Eye (tissue), 1 donor: ENCODE results near the gene NCKAP5.

Experiments used
- DNase-seq: peaks from one replicate; pipeline ENCODE4 v3.0.0-alpha.2; 2015

NCKAP5 gene

DNA sequence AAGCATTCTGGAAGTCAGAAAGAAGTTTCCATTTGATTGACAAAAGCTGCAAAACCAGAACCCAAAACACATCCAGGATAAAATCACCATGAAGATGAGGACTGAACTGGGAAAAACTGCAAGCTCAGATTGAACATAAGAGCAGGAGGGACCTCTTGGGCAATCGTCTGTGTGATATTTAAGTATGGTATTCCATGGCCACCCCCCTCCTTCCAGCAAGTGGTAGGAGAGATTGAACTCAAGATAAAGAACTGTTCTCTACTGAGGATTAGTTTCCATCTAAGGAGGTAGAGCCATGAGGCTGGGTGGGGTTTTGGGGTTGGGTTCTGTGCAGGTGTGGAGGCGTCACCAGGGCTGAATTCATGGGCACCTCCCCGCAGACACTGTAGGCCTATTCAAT, 251.1 kb downstream of the NCKAP5 start:
- no peak for DNase-seq

DNA sequence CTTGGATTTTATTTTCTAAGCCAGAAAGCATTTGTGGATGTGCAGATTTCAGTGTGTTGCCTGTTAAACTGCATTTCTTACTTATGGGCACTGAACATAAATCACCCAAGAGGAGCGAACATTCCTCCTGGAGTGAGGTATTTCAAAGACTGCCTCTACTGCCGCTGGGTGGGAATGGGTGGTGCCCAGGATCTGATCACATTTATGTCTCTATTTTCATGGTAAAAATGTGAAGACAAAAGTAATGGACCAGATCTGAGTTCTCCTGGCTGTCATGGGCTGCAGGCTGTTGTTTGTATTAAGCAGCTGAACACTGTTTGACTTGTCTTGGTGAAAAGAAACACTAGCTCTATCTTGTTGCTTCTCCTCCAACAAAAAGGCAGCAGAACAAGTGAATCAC, 251.7 kb downstream of the NCKAP5 start:
- no peak for DNase-seq

GRCh38 chr2:133315280-133315679, 253.0 kb downstream of the NCKAP5 start:
- DNase-seq: no peak

DNA sequence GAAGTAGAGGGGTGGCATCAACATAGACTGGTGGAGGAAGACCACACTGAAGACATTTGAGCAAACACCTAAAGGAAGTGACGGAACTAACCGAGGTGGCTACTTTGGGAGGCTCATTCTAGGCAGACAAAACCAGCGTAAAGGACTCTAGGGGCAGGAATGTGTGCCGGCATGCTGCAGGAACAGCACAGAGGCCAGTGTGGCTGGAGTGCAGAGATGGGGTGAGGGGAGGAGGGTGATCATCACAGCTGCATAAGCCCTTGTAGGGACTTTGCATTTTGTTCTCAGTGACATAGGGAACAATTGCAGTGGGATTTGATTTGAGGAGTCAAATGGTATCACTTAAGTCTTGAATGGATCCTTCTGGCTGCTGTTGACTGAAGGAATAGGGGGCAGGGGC, 253.5 kb downstream of the NCKAP5 start:
- DNase-seq: no peak

- no peak for DNase-seq
Observed at GRCh38 chr2:133312038-133312729, 256.1 kb downstream of the NCKAP5 start.

GRCh38 chr2:133306236-133306635, 262.0 kb downstream of the NCKAP5 start:
- no peak for DNase-seq

- DNase-seq: no peak
Observed at GRCh38 chr2:133304344-133304743, 263.9 kb downstream of the NCKAP5 start.

DNA sequence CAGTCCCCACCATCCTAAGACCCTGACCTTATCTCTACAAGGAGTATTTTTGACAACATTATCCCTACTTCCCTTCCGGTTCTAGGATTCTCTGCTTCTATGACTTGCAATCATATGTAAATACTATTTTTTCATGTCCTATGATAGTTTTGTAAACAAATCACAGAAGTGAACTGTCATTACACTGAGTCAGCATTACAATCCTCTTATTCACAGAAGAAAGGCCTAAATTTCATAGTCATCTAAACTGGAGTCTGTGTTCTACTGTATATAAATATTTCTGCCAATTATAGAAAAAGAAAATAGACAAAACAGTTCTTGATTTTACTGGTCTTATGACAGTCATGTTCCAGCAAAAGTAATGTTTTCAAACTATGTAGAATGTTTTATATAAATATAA, 265.1 kb downstream of the NCKAP5 start:
- no peak for DNase-seq

DNA sequence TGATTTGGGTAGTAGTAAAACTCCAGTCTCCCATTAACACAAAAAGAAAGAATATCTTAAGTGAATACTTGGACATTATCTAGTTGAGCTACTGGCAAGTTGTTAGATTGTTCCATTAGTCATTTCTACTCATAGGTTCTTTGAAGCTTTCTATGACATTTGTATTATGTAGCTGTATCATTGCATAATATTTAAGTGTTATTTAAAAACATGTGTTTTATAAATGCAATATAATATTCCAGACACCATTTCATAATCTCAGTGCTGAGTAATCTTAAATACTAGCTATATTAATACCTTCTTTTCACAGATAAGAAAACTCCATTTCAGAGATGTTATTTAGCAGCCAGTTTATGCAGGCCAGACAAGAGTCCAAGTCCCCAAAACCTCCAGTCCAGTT, 271.9 kb downstream of the NCKAP5 start:
- DNase-seq: no peak

- DNase-seq: peak; percentile 38
Observed at GRCh38 chr2:133293544-133294353, 274.5 kb downstream of the NCKAP5 start.

DNA sequence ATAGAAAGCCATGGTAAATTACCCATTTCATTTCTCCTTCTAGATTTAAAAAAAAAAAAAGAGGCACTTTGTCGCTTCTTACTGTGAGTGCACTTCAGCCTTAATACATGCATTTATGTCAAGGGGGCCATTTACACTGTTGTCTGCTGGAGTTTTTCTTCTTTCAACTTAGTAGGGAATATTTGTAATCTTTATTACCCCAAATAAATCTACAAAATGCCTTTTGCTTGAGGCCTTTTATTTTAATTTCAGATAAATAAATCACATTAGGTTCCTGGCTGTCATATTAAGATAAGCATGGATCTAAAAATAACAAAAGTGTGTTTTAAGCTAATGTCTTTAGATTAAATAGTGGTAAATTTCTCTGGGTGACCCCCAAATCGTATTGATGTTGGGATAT, 276.0 kb downstream of the NCKAP5 start:
- DNase-seq: no peak

DNA sequence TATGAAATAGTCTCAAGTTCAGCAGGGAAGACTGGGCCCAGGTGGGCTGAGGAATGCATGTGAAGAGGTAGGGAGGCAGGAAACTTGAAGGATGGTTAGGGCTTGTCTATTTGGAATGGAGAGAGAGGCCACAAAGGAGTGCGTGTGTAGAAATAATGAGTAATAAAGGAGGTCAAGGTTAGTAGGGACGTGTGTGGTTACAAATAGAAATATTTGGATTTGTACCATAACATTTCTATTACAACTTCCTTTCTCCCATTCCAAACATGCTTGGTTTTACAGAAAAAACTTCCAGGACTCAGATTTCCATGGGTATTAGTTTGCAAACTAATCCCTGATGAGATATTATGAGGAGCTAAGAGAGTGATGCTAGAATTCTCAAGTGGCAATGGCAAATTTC, 280.6 kb downstream of the NCKAP5 start:
- DNase-seq: no peak

- peak; percentile 10 for DNase-seq
Observed at GRCh38 chr2:133286326-133286922, 281.8 kb downstream of the NCKAP5 start.

GRCh38 chr2:133273031-133273430, 295.2 kb downstream of the NCKAP5 start:
- DNase-seq: no peak

DNA sequence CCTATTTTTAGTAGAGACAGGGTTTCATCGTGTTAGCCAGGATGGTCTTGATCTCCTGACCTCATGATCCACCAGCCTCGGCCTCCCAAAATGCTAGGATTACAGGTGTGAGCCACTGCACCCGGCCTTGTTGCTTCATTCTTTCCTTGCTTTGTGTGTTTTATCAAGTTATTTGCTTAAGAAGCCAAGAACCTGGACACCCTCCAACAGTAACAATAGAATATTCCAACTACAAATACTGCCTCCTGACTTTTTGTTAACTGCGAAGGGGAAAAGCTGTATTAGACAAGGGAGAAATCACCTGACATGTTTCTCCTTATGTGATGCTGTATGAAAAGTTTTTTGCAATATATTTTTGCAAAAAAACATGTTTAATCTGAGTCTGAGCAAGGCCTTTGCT, 297.2 kb downstream of the NCKAP5 start:
- DNase-seq: peak; percentile 30

GRCh38 chr2:133270550-133270949, 297.7 kb downstream of the NCKAP5 start:
- no peak for DNase-seq

GRCh38 chr2:133266926-133267590, 301.2 kb downstream of the NCKAP5 start:
- DNase-seq: peak; percentile 87

GRCh38 chr2:133266041-133266925, 302.0 kb downstream of the NCKAP5 start:
- peak; percentile 78 for DNase-seq

- peak; percentile 76 for DNase-seq
Observed at GRCh38 chr2:133265432-133265949, 302.8 kb downstream of the NCKAP5 start.

DNA sequence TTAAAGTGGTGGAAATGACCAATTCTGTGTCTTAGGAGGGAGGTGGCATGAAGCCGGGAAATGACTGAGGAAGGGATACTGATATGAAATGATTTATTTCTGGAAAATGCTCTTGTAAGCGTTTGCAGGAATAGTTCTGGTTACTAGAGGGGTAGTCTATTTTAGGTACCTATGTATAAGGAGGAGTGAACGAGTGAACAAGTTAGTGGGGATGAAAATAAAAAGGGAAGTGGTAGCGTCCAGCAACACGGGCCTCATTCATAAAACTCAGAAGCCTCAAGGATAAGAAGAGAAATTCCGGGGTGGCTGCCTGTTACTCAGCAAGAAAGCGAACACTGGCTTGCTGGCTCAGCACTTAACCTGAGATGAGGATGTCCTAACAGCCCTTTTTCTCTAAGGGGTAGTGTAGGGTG, 303.3 kb downstream of the NCKAP5 start:
- no peak for DNase-seq

DNA sequence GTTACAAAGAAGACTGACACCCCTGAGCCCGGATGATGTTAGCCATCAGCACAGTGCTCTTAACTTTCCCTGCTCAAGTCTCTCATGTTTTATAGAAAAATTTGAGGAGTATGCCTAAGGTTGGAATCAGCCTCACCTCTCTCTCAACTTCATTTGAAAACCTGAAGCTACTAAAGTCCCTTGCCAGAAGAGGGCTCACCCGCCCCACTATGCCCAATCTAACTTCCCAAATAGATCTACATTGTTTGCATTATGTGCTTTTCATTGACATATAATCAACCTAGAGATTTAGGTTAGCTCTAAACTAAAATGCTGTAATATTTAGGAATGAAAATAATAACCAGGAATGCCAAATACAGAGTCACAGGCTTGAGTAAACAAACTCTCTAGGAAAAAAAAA, 305.4 kb downstream of the NCKAP5 start:
- DNase-seq: peak; percentile 11

GRCh38 chr2:133255360-133255759, 312.9 kb downstream of the NCKAP5 start:
- no peak for DNase-seq
